NOMO-1 (cell line): Measurements from ENCODE around the gene NRN1L.
"Not testable (repeated sequence)": the region's sequence is repeated elsewhere in the genome, so short reads cannot be mapped to it uniquely, and the experiment has no call there.

Experiments
- DNase-seq, 2 experiments: peaks; one replicate each; lab custom pipeline; 2025; ENCODE audit not compliant: unreplicated experiment in 2 of 2; lab: John Stamatoyannopoulos, UW

The NRN1L gene

GRCh38 chr16:67860589-67861398 is 23.9 kb upstream of the NRN1L start:
- no peak for DNase-seq

DNA sequence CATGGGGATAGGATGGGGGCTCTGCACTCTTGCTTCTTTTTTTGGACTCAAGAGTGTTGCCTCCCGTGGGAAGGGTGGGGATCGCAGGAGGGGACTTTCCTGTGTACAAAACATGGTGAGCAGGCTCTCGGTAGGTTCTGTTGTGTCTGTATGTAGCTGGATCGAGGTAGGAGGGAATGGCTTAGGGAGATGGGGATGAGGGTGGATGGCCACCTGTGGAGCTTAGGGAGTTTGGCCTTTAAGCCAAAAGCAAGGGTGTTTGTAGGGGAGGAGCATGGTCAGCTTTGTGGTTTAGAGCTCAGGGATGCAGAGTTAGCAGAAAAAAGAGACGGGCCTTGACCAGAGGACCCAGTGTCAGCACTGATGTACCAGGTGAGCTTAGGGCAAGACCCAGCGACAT is 22.8 kb upstream of the NRN1L start:
- DNase-seq: no peak

DNA sequence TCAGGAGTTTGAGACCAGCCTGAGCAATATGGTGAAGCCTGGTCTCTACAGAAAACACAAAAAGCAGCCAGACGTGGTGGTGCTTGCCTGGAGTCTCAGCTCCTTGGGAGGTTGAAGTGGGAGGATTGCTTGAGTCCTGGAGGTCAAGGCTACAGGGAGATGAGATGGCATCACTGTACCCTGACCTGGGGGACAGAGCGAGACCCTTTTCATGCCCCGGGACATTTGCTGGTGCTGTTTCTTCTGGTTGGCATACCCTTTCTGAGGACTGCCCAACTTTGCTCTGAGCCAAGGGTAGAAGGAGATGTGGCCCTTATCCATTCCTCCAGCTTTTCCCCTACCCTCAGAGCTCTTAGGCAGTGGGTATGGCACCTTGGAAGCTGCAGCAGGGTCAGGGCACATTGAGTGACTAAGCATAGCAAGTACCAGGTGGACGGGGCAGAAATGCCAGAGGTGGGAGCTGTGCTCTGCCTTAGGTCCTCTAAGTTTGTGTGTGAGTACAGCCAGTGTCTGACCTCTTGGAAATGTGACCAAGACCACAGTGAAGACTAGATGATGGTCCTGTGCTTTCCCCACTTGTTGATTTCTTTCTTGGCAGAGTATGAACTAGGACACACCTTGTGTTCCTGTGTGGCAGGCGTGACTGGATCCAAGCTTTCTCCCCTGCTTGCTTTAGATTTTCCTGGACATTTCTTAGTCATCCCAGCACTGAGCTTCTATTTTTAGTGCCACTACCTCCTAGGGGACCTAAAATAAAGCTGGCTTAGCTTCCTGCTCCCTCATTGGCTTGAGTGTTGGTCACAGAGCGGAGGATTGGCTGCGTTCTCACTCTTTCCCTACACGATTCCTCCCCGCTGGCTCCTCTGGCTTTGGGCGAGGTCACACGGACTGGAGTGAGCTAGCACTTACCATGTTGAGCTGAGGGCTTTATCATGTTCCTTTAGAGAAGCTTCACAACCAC is 21.8 kb upstream of the NRN1L start:
- DNase-seq: no peak

- DNase-seq: not testable (repeated sequence)
Observed at GRCh38 chr16:67864044-67864443, 20.6 kb upstream of the NRN1L start.

DNA sequence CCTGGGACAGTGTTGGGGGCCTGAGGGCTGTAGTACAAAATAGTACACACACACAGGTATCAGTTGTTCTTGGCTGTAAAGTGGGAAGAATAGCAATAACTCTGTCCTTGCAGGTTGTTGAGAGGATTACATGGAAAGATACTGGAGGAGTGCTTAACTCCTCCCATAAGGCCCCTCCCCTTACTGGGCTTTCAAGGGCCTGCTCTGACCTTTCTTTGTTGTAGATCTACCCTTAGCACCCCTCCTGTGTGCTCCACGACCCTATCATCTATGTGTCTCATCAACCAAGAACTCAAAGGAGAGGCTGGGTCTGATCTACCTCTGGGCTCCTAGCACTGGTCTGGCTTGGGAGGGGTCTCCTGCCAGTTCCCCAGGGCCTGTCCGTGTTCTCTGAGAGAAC is 20.1 kb upstream of the NRN1L start:
- DNase-seq: no peak

GRCh38 chr16:67865318-67865717 is 19.4 kb upstream of the NRN1L start:
- peak in 1 of 2 experiments; percentile 5 for DNase-seq

DNA sequence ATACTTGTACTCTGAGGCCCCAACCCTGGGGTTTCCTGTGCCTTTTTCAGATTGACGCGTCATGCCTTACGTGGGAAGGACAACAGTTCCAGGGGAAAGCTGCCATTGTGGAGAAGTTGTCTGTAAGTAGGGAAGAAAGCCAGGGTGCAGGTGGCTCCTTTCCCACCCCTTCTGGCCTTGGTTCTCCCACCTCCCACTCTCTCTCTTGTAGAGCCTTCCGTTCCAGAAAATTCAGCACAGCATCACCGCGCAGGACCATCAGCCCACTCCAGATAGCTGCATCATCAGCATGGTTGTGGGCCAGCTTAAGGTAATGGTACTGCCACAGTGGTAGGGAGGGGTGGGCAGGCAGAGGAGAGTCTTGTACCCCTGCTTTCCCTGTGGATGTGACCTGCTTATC is 16.4 kb upstream of the NRN1L start:
- no peak for DNase-seq

DNA sequence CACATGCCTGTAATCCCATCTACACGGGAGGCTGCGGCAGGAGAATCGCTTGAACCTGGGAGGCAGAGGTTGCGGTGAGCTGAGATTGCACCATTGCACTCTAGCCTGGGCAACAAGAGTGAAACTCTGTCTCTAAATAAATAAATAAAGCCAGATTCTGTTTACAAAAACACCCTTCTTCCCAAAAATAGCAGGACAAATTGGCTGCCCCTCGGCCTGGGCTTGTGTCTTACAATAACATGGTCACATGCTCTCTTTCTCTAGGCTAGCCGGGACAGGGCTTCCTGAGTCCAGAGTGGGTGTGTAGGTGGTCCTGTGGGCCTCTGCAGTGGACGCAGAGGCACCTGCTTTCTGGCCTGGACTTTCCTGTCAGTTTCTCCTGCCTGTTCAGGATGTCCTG is 15.0 kb upstream of the NRN1L start:
- DNase-seq: no peak

DNA sequence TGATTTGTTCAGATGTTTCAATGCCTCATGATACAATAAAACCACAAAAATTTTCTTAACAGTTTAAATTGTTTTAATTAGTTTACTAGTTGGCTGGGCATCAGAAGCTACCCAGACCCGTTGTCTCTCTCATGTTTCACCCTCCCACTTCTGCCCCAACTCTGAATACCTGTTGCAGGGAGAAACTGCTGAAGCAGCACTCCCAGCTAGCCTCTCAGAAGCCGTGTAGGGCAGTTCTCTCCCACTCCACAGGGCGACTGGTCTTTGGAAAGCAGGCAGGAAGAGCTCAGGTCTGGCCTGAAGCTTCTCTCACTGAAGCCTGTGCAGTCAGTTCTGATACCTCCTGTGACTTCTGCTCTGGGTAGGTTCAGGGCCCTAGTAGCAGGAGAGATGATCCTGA is 13.4 kb upstream of the NRN1L start:
- no peak for DNase-seq

GRCh38 chr16:67872131-67872630 is 12.5 kb upstream of the NRN1L start:
- DNase-seq: no peak

DNA sequence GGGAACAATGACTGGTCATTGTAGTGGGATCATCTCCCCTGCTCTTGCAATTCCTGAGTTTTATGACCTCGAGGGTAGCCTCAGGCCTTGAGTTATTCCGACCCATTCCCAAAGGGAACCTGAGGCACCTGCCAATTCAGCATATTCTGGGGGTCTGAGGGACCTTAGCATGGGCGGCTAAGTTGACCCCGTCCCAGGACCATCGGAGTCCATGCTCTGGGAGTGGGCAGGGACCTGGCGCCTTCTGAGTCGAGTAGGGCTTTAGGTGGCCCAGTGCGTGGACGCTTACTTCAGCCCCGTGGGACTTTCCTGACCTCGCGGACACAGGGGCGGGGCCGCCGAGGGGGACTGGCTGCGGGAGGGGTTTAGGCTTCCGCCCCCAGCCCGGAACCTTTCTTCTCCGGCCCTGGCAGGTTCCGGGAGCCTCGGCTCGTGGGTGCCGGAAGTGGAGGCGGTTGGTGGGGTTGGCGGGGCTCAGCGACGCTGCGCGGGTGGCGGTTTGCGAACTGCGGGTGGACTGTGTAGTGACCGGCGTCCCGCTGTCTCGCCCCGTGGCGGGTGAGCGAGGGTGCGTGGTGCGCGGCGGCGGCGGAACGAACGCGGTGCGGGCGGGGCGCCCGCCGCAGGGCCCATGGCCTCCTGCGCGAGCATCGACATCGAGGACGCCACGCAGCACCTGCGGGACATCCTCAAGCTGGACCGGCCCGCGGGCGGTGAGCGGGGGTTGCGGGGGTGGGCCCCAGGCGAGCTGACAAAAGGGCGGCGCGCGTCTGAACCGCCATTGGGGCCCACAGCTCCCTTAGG is 11.9 kb upstream of the NRN1L start, which contains the start of gene EDC4:
Gene EDC4 (plus strand): TSS at position 422 of the 804 bp plus-strand sequence. CDS start 210 bp downstream, at position 632.
- peak; percentile 46 to 75 for DNase-seq

GRCh38 chr16:67873435-67874370 is 11.0 kb upstream of the NRN1L start:
- no peak for DNase-seq

DNA sequence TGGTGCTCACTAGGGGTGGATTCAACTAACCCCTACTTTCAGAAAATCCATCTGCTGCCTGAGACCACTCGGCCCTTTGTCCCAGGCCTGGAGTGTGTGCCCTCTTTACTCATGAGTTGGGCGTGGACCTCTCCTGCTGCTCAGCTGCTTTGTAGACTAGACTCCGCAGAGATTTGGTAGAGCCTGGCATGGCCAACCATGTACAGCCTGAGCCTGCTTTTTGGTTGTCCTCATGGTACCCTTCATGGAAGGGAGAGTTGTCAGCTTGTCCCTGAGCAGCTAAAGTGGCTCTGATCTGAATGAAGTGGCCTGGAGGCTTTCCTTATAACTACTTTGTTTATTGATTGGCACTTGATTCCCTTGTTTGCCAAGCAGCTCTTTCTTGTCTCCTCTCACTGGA is 10.3 kb upstream of the NRN1L start:
- no peak for DNase-seq

- DNase-seq: no peak
Observed at GRCh38 chr16:67877064-67877463, 7.6 kb upstream of the NRN1L start.

DNA sequence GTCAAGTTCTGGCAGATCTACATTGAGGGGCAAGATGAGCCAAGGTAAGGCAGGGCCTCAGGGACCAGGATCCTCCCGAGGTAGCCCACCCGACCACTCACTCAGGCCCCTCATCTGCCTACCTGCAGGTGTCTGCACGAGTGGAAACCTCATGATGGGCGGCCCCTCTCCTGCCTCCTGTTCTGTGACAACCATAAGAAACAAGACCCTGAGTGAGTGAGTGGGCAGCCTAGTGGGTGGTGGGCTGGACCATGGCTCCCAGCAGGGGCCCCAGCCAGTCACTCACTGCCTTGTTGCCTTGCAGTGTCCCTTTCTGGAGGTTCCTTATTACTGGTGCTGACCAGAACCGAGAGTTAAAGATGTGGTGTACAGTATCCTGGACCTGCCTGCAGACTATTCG is 6.5 kb upstream of the NRN1L start:
- DNase-seq: no peak

- no peak for DNase-seq
Observed at GRCh38 chr16:67878846-67879245, 5.8 kb upstream of the NRN1L start.

GRCh38 chr16:67879462-67879861 is 5.2 kb upstream of the NRN1L start:
- no peak for DNase-seq

DNA sequence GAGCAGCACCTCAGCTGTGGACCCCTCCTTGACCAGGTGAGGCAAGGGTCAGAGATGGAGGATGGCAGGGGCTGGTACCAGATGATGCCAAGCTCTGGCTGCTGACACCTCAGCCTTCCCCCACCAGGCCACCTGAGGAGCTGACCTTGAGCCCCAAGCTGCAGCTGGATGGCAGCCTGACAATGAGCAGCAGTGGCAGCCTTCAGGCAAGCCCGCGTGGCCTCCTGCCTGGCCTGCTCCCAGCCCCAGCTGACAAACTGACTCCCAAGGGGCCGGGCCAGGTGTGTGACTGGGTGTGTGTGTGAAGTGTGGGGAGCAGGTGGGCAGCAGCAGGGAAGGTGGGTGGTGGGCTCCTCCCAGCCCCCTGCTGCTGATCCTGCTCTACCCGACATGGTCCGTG is 4.7 kb upstream of the NRN1L start:
- DNase-seq: no peak

DNA sequence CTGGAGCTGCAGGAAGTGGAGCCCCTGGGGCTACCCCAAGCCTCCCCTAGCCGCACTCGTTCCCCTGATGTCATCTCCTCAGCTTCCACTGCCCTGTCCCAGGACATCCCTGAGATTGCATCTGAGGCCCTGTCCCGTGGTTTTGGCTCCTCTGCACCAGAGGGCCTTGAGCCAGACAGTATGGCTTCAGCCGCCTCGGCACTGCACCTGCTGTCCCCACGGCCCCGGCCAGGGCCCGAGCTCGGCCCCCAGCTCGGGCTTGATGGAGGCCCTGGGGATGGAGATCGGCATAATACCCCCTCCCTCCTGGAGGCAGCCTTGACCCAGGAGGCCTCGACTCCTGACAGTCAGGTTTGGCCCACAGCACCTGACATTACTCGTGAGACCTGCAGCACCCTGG is 4.1 kb upstream of the NRN1L start:
- DNase-seq: no peak
